HepG2 (cell line): ENCODE data around the gene FHL1. TPM values are rescaled to one million over a fixed set of nuclear protein-coding genes. Genes with fewer than 3 reads are reported as not detected.

Source experiments
- ATAC-seq: fragments of 200-7000 bp; cut with Tn5 transposase; 3 replicates; pipeline ENCODE4 v1.9.1; 2020; ENCODE audit warnings: mild to moderate bottlenecking, moderate library complexity
- BruUV-seq: library from RNA; stranded (reverse); fragments of 400-500 nt; replicated peaks from 2 replicates; lab custom pipeline; 2021; lab: Mats Ljungman, UMichigan
- CTCF ChIA-PET: fragments of 300-600 bp; formaldehyde crosslinking; extraction: SDS; loops from one replicate; lab custom pipeline; 2021; ENCODE audit warnings: low total read pairs, inconsistent platforms, low intra/inter-chr PET ratio; lab: Yijun Ruan, JAX
- POLR2A ChIA-PET: fragments of 350-600 bp; sonication (Branson Sonifier 250); formaldehyde crosslinking; loops from one replicate; lab custom pipeline; 2020; ENCODE audit warnings: antibody characterized with exemption, inconsistent platforms; lab: Yijun Ruan, JAX
- DNase-seq: peaks from one replicate; pipeline ENCODE4 v3.0.0-alpha.2; 2015; ENCODE audit warnings: low spot score
- FAIRE-seq: peaks from 3 replicates; lab custom pipeline; 2011; peaks lifted over from hg19 to GRCh38; lab: Jason Lieb, UNC
- H2AFZ ChIP-seq: one replicate; pipeline ENCODE4 v1.6.1; 2011; ENCODE audit warnings: low read length, inconsistent platforms
- H3K27ac ChIP-seq: fragments of 300-600 bp; 3 replicates; pipeline ENCODE4 v1.8.0; 2011; ENCODE audit warnings: mixed run types, mild to moderate bottlenecking, mixed read lengths, low read length, inconsistent platforms; ENCODE audit not compliant: insufficient read depth; ENCODE audit errors: extremely low read length
- H3K27me3 ChIP-seq, 2 experiments: fragments of 200-600 bp in 1 of 2; 2 replicates in 1 of 2; 3 replicates in 1 of 2; pipeline versions ENCODE4 v1.6.0 to v1.8.0; 2011; ENCODE audit warnings: low read length in 2 of 2, mild to moderate bottlenecking in 2 of 2, moderate library complexity in 2 of 2, inconsistent platforms in 1 of 2; ENCODE audit not compliant: insufficient read depth in 2 of 2, control insufficient read depth in 1 of 2
- H3K36me3 ChIP-seq, 2 experiments: fragments of 200-600 bp in 1 of 2; replicated peaks in 1 of 2; 2 replicates in 1 of 2; 3 replicates in 1 of 2; pipeline versions ENCODE4 v1.5.1 to v1.8.0; 2011; ENCODE audit warnings: low read length in 2 of 2, inconsistent platforms in 1 of 2; ENCODE audit not compliant: insufficient read depth in 2 of 2, control insufficient read depth in 1 of 2
- H3K4me1 ChIP-seq: 2 replicates; pipeline ENCODE4 v1.5.1; 2012; ENCODE audit warnings: low read length, inconsistent platforms; ENCODE audit not compliant: insufficient read depth
- H3K4me2 ChIP-seq: 2 replicates; pipeline ENCODE4 v1.6.0; 2011; ENCODE audit warnings: low read depth, low read length, inconsistent platforms
- H3K4me3 ChIP-seq, 3 experiments: fragments of 200-600 bp in 1 of 3; sonication (generic), shearing (Covaris generic) in 1 of 3; replicated peaks in 1 of 3; 2 replicates each; pipeline ENCODE4 v1.5.1; 2011 to 2016; ENCODE audit warnings: low read length in 3 of 3, inconsistent platforms in 2 of 3, low read depth in 2 of 3, mild to moderate bottlenecking in 2 of 3, control low read depth in 1 of 3, mixed read lengths in 1 of 3; ENCODE audit not compliant: insufficient read depth in 1 of 3
- H3K79me2 ChIP-seq: one replicate; pipeline ENCODE4 v1.6.1; 2011; ENCODE audit warnings: low read length, inconsistent platforms; ENCODE audit not compliant: insufficient read depth
- H3K9ac ChIP-seq: 2 replicates; pipeline ENCODE4 v1.6.0; 2011; ENCODE audit warnings: mild to moderate bottlenecking, low read depth, low read length, inconsistent platforms; ENCODE audit not compliant: insufficient read depth
- H3K9me3 ChIP-seq: 2 replicates; pipeline ENCODE4 v1.5.1; 2012; ENCODE audit warnings: mild to moderate bottlenecking, low read length
- H4K20me1 ChIP-seq: 2 replicates; pipeline ENCODE4 v1.6.0; 2011; ENCODE audit warnings: inconsistent platforms, mild to moderate bottlenecking, low read length, moderate library complexity; ENCODE audit not compliant: insufficient read depth
- ARNT ChIP-seq: fragments of 450-650 bp; IDR thresholded peaks from 2 replicates; pipeline ENCODE4 v1.6.1; 2017
- GRHL1 ChIP-seq: sonication (generic); formaldehyde crosslinking; conservative IDR thresholded peaks from 2 replicates; pipeline ENCODE4 v1.8.0; 2022; ENCODE audit warnings: missing genetic modification reagents
- HHEX ChIP-seq: IDR thresholded peaks from 2 replicates; pipeline ENCODE4 v1.6.1; 2016; ENCODE audit warnings: control low read depth
- HOXA7 ChIP-seq: sonication (generic); formaldehyde crosslinking; IDR thresholded peaks from 2 replicates; pipeline ENCODE4 v1.8.1; 2022; ENCODE audit warnings: mild to moderate bottlenecking, missing genetic modification reagents, moderate library complexity
- MAF1 ChIP-seq: sonication (generic); formaldehyde crosslinking; IDR thresholded peaks from 2 replicates; pipeline ENCODE4 v1.5.0; 2020; ENCODE audit warnings: missing genetic modification reagents, borderline replicate concordance
- MAFK ChIP-seq, 2 experiments: IDR thresholded peaks in 1 of 2; conservative IDR thresholded peaks in 1 of 2; 2 replicates each; pipeline ENCODE4 v1.6.1; 2011; ENCODE audit warnings: improper control_type of control experiment in 2 of 2, low read length in 2 of 2
- NR2F1 ChIP-seq, 2 experiments: fragments of 450-650 bp in 1 of 2; formaldehyde crosslinking in 1 of 2; IDR thresholded peaks; 2 replicates each; pipeline versions ENCODE4 v1.5.0 to v1.6.1; 2016 to 2020; ENCODE audit warnings: mild to moderate bottlenecking in 1 of 2, missing compliant biosample characterization in 1 of 2, missing genetic modification reagents in 1 of 2, moderate library complexity in 1 of 2
- SATB2 ChIP-seq: sonication (generic); formaldehyde crosslinking; IDR thresholded peaks from 2 replicates; pipeline ENCODE4 v1.5.0; 2020; ENCODE audit warnings: missing genetic modification reagents
- SETDB1 ChIP-seq: sonication (generic); formaldehyde crosslinking; IDR thresholded peaks from 2 replicates; pipeline ENCODE4 v1.5.1; 2020; ENCODE audit warnings: missing genetic modification reagents, mild to moderate bottlenecking, borderline replicate concordance
- ZNF207 ChIP-seq: fragments of 450-650 bp; IDR thresholded peaks from 2 replicates; pipeline ENCODE4 v1.6.1; 2016; ENCODE audit warnings: antibody characterized with exemption, borderline replicate concordance
- ZNF263 ChIP-seq: sonication (generic); formaldehyde crosslinking; IDR thresholded peaks from 2 replicates; pipeline ENCODE4 v1.4.0; 2020; ENCODE audit warnings: missing genetic modification reagents
- ZNF282 ChIP-seq: fragments of 450-650 bp; IDR thresholded peaks from 2 replicates; pipeline ENCODE4 v1.6.1; 2018; ENCODE audit not compliant: partially characterized antibody
- ZNF451 ChIP-seq: sonication (generic); formaldehyde crosslinking; IDR thresholded peaks from 2 replicates; pipeline ENCODE4 v1.5.0; 2020; ENCODE audit warnings: mild to moderate bottlenecking, missing genetic modification reagents
- ZNF577 ChIP-seq: sonication (generic); formaldehyde crosslinking; IDR thresholded peaks from 2 replicates; pipeline ENCODE4 v1.4.0; 2020; ENCODE audit warnings: mild to moderate bottlenecking, low read depth, missing genetic modification reagents, borderline replicate concordance
- ZNF619 ChIP-seq: sonication (generic); formaldehyde crosslinking; IDR thresholded peaks from 2 replicates; pipeline ENCODE4 v1.4.0; 2020; ENCODE audit warnings: mild to moderate bottlenecking, missing genetic modification reagents
- ZSCAN20 ChIP-seq: sonication (generic); formaldehyde crosslinking; IDR thresholded peaks from 2 replicates; pipeline ENCODE4 v1.4.0; 2020; ENCODE audit warnings: missing genetic modification reagents, mild to moderate bottlenecking, borderline replicate concordance
- WGBS: methylation state at CpG from one replicate; pipeline ENCODE4 v1.1.6; 2017; ENCODE audit warnings: low lambda C conversion rate; 5-methylcytosine and 5-hydroxymethylcytosine counted together
- in situ Hi-C: cut with HindIII; loops from 2 replicates; pipeline ENCODE4 v1.10.0; 2017; ENCODE audit warnings: low pct_unique_long_range_greater_than_20kb; ENCODE audit not compliant: extremely low pct_ligation_motif_present
- intact Hi-C: fragments of 100-400 bp; cut with micrococcal nuclease; formaldehyde crosslinking; loops from one replicate; pipeline ENCODE4 v1.10.0; 2022; ENCODE audit not compliant: unreplicated experiment
- polyA plus RNA-seq, 8 experiments: library from polyadenylated mRNA; depleted of rRNA in 3 of 8; stranded (reverse) in 7 of 8; unstranded in 1 of 8; fragments of >200 nt; fragmentation: Illumina TruSeq in 4 of 8; extraction: Trizol in 4 of 8; gene quantifications; 2 replicates each; pipeline versions ENCODE4 v1.2.1 to v1.2.3, GENCODE V29; 2011 to 2016; ENCODE audit warnings: low read depth in 4 of 8, missing spikeins in 1 of 8, mixed read lengths in 1 of 8; ENCODE audit not compliant: insufficient read depth in 1 of 8
- total RNA-seq, 5 experiments: library from RNA; depleted of rRNA; stranded (reverse); fragments of >200 nt; fragmentation: Illumina TruSeq; extraction: Trizol; gene quantifications; 2 replicates each; pipeline ENCODE4 v1.2.3, GENCODE V29; 2016; ENCODE audit warnings: low read depth in 1 of 5
- TF ChIP-seq, protein P1 (sequence below): sonication (generic); formaldehyde crosslinking; IDR thresholded peaks from 2 replicates; pipeline ENCODE4 v1.5.0; 2020; ENCODE audit warnings: missing genetic modification reagents, mild to moderate bottlenecking, borderline replicate concordance

FHL1 gene
- total and polyA plus RNA-seq, 2 of the 13 experiments (the other 11 are each of a cell fraction or from before 2014, with no cell fraction given) = 0.33 TPM; not detected in 1

GRCh38 chrX:136198678-136199243 is 51.4 kb downstream of the FHL1 start (continued):
- TF ChIP-seq NR2F1 (CRISPR knock-in tag; IDR thresholded peaks at IDR 0.05) = no peak
- no peak for TF ChIP-seq ARNT
- no peak for TF ChIP-seq MAFK (conservative IDR thresholded peaks at IDR 0.05 in 1 of 2, IDR thresholded peaks at IDR 0.05 in 1 of 2; ENCODE audit: low read length in 2 of 2)

DNA sequence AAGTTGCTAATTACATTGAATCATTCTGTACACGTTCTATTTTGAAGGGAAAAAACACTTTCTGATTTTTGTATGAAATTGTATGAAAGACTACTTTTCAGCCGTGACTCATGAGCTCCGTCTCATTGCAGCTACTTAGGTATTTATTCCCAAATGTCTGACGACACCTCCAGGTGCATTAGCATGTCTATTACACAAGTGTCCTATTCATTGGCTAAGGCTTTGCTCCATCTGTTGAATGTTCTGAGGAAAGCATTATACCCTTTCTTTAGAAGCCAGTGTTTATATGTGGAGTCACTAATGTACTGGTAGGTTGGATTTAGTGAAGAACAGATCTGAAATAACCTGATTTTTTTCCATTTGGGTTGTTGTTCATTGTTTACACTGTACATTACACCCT is 52.0 kb downstream of the FHL1 start:
- ATAC-seq (no peak), DNase-seq (no peak), FAIRE-seq (no peak)
- intact Hi-C loops = no loop called here
- WGBS = 7% methylated on average over 4 of the region's 4 CpGs
- TF ChIP-seq ZNF263 (CRISPR knock-in tag) (no peak), ZNF577 (CRISPR knock-in tag) (no peak), SATB2 (no peak), ZNF619 (CRISPR knock-in tag) (no peak), ZNF451 (CRISPR knock-in tag) (no peak), SETDB1 (CRISPR knock-in tag) (no peak), HHEX (CRISPR knock-in tag) (no peak), MAF1 (CRISPR knock-in tag) (no peak), ZNF207 (no peak), GRHL1 (CRISPR knock-in tag) (no peak), HOXA7 (CRISPR knock-in tag) (no peak), ZNF282 (no peak), ZSCAN20 (CRISPR knock-in tag) (no peak)
- TF ChIP-seq, protein P1, sequence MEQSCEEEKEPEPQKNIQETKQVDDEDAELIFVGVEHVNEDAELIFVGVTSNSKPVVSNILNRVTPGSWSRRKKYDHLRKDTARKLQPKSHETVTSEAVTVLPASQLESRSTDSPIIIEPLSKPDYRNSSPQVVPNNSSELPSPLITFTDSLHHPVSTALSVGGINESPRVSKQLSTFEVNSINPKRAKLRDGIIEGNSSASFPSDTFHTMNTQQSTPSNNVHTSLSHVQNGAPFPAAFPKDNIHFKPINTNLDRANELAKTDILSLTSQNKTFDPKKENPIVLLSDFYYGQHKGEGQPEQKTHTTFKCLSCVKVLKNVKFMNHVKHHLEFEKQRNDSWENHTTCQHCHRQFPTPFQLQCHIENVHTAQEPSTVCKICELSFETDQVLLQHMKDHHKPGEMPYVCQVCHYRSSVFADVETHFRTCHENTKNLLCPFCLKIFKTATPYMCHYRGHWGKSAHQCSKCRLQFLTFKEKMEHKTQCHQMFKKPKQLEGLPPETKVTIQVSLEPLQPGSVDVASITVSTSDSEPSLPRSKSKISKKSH (CRISPR knock-in tag) = no peak
- no peaks in the 10 kb centered on the region for H4K20me1 ChIP-seq
- no peak overlapping the region for H3K4me3 ChIP-seq
- H2AFZ ChIP-seq = no peak overlapping the region
- ChIA-PET POLR2A (no interaction called here), CTCF (no interaction called here)
- BruUV-seq = no TSS peak
- H3K9ac ChIP-seq = no peak overlapping the region
- in situ Hi-C loops = no loop called here
- no peaks in the 10 kb centered on the region for H3K79me2 ChIP-seq
- no peak overlapping the region for H3K4me2 ChIP-seq
- no peaks in the 10 kb centered on the region for H3K27me3 ChIP-seq
- H3K36me3 ChIP-seq = no peaks in the 10 kb centered on the region
- no peaks in the 10 kb centered on the region for H3K9me3 ChIP-seq
- no peak overlapping the region for H3K27ac ChIP-seq
- H3K4me1 ChIP-seq = no peaks in the 10 kb centered on the region
